Central memory CD8-positive, alpha-beta T cell (primary cell): ENCODE data around the gene SPACA9.

Source experiments
- ATAC-seq: fragments of 150-1000 bp; cut with Tn5 transposase; replicated peaks from 2 replicates; pipeline ENCODE4 v1.10.0; 2022; ENCODE audit warnings: mild to moderate bottlenecking, moderate FRiP score, moderate number of reproducible peaks; ENCODE audit not compliant: poor library complexity, severe bottlenecking; ENCODE audit errors: extremely low read depth
- DNase-seq, 2 donors: peaks; one replicate each; pipeline ENCODE4 v3.0.0; 2021; ENCODE audit warnings: low spot score in 2 of 2
- H3K27ac Mint-ChIP-seq: one replicate; pipeline ENCODE4 v1.8.0; 2022; ENCODE audit warnings: low read depth, mild to moderate bottlenecking, moderate library complexity, mixed read lengths
- H3K27me3 Mint-ChIP-seq: one replicate; pipeline ENCODE4 v1.8.0; 2022; ENCODE audit warnings: mixed read lengths
- H3K36me3 Mint-ChIP-seq: one replicate; pipeline ENCODE4 v1.8.0; 2022; ENCODE audit warnings: mild to moderate bottlenecking, moderate library complexity, mixed read lengths; ENCODE audit not compliant: insufficient read depth
- H3K4me1 Mint-ChIP-seq: one replicate; pipeline ENCODE4 v1.8.0; 2022; ENCODE audit warnings: mixed read lengths
- H3K4me3 Mint-ChIP-seq: one replicate; pipeline ENCODE4 v1.8.0; 2022; ENCODE audit warnings: mild to moderate bottlenecking, moderate library complexity, mixed read lengths
- H3K9me3 Mint-ChIP-seq: one replicate; pipeline ENCODE4 v1.8.0; 2022; ENCODE audit warnings: mixed read lengths

SPACA9 gene

DNA sequence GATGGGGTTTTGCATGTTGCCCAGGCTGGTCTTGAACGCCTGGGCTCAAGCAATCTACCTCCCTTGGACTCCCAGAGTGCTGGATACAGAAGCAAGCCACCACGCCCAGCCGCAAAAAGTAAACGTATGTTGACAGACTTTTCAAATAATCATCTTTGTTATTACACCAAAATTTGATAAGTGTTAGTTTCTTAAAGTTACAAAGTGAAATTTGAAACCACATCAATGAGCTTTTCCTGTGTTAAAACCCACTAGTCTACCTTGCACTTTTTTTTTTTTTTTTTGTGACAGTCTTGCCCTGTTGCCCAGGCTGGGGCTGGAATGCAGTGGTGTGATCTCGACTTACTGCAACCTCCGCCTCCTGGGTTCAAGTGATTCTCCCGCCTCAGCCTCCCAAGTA, 29.9 kb downstream of the SPACA9 start:
- ATAC-seq: peak; percentile 92
- Mint-ChIP-seq H3K4me3 (peak overlapping the region; percentile 66), H3K27me3 (no peaks in the 10 kb centered on the region)

DNA sequence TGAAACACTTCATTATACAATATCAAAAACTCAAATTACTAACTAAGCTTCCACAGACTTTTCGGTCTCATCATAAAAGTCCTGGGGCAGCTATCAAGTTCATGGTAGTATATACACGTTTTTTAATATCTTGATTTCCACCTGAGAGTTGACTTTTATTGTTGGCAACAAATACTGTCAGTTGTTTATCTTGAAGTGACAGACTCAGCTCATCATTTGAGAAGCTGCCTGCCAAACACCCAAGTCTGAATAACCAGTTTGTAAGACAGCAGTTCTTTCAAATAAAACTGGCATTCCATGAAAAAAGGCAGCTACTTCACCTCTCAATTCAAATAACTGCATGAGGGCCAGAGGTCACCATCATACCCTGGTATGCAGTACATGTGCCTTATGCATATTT, 30.6 kb downstream of the SPACA9 start:
- Mint-ChIP-seq H3K9me3 (no peaks in the 10 kb centered on the region), H3K4me3 (no peak overlapping the region)

More for the DNA sequence above, 29.9 kb downstream of the SPACA9 start:
- DNase-seq: peak; percentile 25 to 52
- Mint-ChIP-seq H3K4me1 (peaks cover 9% of the 10 kb centered on the region), H3K36me3 (peaks cover 41% of the 10 kb centered on the region), H3K27ac (peak overlapping the region; percentile 83), H3K9me3 (no peaks in the 10 kb centered on the region)

DNA sequence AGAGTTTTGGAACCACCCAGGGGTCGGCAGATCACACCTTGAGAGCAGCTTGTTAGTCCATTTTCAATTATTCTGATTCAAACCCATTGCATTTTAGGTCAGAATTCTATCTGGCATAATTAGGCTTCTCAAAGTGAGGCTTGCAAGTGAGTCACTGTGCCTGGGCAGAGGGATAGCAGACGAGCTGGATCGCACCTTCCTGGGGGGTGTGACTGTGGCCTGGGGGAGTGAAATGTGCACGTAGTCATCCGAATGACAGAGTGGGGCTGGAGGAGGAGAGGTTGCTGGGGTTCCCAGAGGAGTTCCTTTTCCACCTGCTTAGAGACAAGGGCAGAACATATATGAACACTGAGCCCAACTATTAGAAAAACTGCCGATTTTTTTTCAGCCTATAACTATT, 31.7 kb downstream of the SPACA9 start:
- DNase-seq: no peak
- Mint-ChIP-seq H3K4me1 (peaks cover 9% of the 10 kb centered on the region), H3K27me3 (no peaks in the 10 kb centered on the region), H3K4me3 (no peak overlapping the region), H3K36me3 (peaks cover 42% of the 10 kb centered on the region), H3K9me3 (no peaks in the 10 kb centered on the region), H3K27ac (no peak overlapping the region)
- ATAC-seq: no peak

More for the DNA sequence above, 30.6 kb downstream of the SPACA9 start:
- H3K36me3 Mint-ChIP-seq: peaks cover 41% of the 10 kb centered on the region
- H3K27me3 Mint-ChIP-seq: no peaks in the 10 kb centered on the region
- H3K4me1 Mint-ChIP-seq: peaks cover 9% of the 10 kb centered on the region
- DNase-seq: no peak
- H3K27ac Mint-ChIP-seq: peak overlapping the region; percentile 83
- ATAC-seq: no peak

DNA sequence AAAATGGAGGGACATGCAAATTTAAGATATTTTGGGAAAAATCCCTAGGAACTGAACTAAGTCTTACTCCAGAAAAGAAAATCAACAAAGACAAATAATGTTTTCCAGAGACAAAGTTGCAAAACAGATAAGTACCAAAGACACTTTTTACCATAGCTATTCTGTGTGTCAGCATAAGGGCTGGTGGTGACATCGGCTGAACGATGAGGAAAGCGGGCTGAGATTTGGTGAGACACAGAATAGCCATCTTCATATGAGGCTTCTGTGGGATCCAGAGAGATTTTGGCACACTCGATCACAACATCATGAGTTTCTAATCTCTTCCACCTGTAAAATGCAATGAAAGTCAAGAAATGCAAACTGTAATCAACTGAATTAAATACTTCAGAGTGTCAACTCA, 33.4 kb downstream of the SPACA9 start:
- H3K36me3 Mint-ChIP-seq: peaks cover 49% of the 10 kb centered on the region
- DNase-seq: no peak
- no peaks in the 10 kb centered on the region for H3K27me3 Mint-ChIP-seq
- no peak for ATAC-seq
- no peak overlapping the region for H3K27ac Mint-ChIP-seq
- no peaks in the 10 kb centered on the region for H3K9me3 Mint-ChIP-seq
- H3K4me1 Mint-ChIP-seq: peaks cover 9% of the 10 kb centered on the region
- H3K4me3 Mint-ChIP-seq: no peak overlapping the region

DNA sequence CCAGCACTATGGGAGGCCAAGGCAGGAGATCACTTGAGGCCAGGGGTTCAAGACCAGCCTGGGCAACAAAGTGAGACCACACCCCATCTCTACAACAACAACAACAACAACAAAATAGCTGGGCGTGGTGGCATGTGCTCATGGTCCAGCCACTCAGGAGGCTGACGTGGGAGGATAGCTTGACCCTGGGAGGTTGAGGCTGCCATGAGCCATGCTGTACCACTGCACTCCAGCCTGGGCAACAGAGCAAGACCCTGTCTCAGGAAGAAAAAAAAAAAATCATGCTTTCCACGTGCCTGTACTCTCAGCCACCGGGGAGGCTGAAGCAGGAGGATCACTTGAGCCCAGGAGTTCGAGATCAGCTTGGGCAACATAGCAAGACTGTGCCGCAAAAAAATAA, 36.2 kb downstream of the SPACA9 start:
- Mint-ChIP-seq H3K4me3 (no peak overlapping the region), H3K36me3 (peaks cover 52% of the 10 kb centered on the region), H3K27me3 (no peaks in the 10 kb centered on the region)

DNA sequence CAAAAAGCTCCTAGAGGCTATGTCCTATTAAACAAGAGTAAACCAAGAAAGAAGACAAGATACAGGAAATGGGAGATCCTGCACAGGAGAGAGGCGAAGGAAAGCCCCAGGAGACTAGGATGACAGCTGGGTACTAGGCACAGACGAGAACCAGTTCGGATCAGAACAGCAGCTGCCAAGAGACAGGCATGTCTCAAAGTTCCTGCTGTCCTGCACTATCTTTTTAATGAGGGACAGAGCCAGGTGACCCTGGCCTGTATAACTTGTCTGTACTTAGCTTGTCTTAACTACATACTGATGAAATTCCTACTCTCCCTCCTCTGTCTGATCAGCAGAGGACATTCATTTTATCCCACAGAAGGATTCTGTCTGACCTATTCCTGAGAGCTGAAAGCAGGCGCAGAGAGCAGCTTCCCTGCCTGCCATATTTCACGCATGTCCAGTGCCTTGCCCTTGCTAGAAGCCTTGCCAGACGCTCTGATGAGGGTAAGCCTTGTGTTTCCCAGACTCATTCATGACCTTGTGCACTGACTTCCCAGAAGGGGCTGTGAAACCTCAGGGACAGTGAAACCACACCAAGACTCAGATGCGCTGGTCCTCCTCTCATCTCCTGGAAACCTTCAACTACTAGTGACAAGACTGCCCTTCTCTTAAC, 41.0 kb downstream of the SPACA9 start:
- Mint-ChIP-seq H3K9me3 (no peaks in the 10 kb centered on the region), H3K27ac (no peak overlapping the region), H3K4me3 (no peak overlapping the region), H3K27me3 (no peaks in the 10 kb centered on the region), H3K4me1 (no peaks in the 10 kb centered on the region), H3K36me3 (peaks cover 45% of the 10 kb centered on the region)
- no peak for DNase-seq
- no peak for ATAC-seq

More for the DNA sequence above, 36.2 kb downstream of the SPACA9 start:
- Mint-ChIP-seq H3K27ac (no peak overlapping the region), H3K9me3 (no peaks in the 10 kb centered on the region), H3K4me1 (no peaks in the 10 kb centered on the region)
- no peak for ATAC-seq
- no peak for DNase-seq

DNA sequence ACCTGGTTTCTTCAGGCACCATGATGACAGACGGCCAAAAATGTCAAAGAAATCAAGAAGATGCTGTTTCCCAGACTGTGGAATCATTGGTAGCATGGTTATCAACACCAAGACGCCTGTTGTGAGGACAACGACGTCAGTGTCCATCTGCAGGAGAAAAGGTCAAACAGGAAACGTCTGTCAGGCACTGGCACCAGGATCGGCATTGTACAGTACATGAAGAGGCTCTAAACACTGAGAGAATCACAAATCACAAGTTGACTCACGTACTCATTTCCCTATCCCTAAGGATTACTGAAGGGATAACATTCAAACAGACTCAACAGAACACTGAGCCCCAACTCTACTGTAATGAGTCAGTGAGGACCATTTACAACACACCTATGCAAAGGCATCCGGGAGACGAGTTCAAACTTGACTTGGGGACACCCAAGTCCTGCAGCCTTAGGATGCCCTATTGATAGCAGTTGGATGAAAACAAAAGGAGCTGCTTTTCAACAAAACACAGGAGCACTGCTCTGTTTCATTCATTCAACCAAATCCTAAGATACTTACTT, 44.7 kb downstream of the SPACA9 start:
- H3K27ac Mint-ChIP-seq: no peak overlapping the region
- DNase-seq: no peak
- no peak overlapping the region for H3K4me3 Mint-ChIP-seq
- no peaks in the 10 kb centered on the region for H3K4me1 Mint-ChIP-seq
- no peaks in the 10 kb centered on the region for H3K9me3 Mint-ChIP-seq
- H3K36me3 Mint-ChIP-seq: peaks cover 41% of the 10 kb centered on the region
- H3K27me3 Mint-ChIP-seq: no peaks in the 10 kb centered on the region
- no peak for ATAC-seq

DNA sequence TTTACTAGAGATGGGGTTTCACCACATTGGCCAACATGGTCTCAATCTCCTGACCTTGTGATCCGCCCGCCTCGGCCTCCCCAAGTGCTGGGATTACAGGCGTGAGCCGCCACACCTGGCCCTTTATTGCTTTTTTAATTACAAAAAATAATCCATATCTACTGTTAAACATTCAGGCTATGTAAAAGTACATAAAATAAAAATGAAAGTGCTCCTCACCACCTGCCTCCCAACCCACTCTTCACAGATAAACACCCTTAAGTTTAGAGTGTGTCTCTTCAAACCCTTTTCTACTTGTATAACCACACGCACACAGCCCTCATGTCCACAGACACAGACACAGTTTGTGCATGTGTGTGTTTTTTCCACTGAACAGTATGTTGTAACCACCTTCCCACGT, 49.0 kb downstream of the SPACA9 start:
- H3K36me3 Mint-ChIP-seq: peaks cover 26% of the 10 kb centered on the region
- H3K27me3 Mint-ChIP-seq: no peaks in the 10 kb centered on the region
- peaks cover 8% of the 10 kb centered on the region for H3K4me1 Mint-ChIP-seq
- no peak overlapping the region for H3K4me3 Mint-ChIP-seq
- H3K27ac Mint-ChIP-seq: no peak overlapping the region
- no peak for DNase-seq
- H3K9me3 Mint-ChIP-seq: no peaks in the 10 kb centered on the region
- no peak for ATAC-seq

DNA sequence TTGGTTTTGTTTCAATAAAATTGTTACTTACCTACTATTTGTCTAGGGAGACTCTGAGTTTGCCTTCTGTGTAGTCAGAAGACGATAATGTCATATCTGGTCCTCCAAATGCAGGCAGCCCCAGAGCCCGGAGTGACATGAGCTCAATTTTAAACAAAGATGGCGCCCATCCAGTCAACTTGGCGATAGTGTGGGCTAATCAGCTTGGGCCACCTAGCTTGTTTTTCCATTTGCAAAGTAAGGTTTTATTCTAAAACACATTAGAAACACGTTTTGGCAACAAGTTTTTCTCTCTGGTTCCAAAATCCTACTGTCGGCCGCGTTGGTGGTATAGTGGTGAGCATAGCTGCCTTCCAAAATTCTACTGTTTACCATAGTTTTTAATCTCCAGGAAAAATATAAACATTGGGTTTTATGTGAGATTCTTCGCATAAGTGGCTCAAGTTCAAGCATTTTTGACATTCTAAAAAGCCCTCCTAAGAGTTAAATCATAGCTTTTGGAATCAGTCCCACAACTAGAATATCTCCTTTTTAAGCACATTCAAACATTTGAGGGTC, 52.6 kb downstream of the SPACA9 start:
- no peak overlapping the region for H3K27ac Mint-ChIP-seq
- H3K27me3 Mint-ChIP-seq: no peaks in the 10 kb centered on the region
- no peaks in the 10 kb centered on the region for H3K9me3 Mint-ChIP-seq
- DNase-seq (no peak), ATAC-seq (no peak)
- no peak overlapping the region for H3K4me3 Mint-ChIP-seq
- peaks cover 30% of the 10 kb centered on the region for H3K36me3 Mint-ChIP-seq
- peaks cover 25% of the 10 kb centered on the region for H3K4me1 Mint-ChIP-seq

DNA sequence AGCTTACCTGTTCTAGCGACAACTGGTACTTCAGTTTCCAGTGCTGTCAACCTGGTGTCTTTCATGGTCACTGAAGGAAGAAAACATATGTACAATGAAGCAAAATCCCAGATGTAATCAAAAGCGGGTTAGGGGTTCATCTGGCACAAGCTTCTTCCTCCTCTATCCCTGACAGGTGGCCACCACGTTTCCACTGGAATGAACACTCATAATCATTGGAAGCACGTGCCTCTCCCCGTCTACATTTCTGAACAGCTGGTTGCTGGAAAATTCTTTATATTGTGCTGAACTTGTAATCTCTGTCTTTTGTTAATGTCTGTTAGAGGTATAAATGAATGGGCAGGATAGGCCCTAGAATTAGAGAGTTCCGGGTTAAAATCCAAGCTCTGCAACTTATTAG, 56.3 kb downstream of the SPACA9 start:
- DNase-seq (no peak), ATAC-seq (no peak)
- Mint-ChIP-seq H3K36me3 (peaks cover 13% of the 10 kb centered on the region), H3K4me1 (peaks cover 25% of the 10 kb centered on the region), H3K27me3 (no peaks in the 10 kb centered on the region), H3K9me3 (no peaks in the 10 kb centered on the region), H3K4me3 (no peak overlapping the region), H3K27ac (no peak overlapping the region)

DNA sequence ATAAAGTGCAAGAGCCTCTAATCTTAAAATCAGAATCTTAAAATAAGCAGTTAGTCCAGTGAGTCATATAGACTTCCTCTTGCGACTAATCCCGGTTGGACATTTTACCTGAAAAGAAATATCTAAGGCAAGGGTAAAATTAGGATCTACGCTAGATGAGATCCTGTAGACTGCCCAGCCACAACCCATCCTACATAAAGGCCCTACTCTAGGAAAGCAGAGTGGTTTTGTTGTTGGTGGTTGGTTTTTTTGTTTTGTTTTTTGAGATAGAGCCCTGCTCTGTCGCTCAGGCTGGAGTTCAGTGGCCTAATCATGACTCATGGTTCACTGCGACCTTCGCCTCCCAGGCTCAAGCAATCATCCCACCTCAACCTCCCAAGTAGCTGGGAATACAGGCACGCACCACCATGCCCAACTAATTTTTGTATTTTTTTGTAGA, 58.8 kb downstream of the SPACA9 start:
- H3K9me3 Mint-ChIP-seq: no peaks in the 10 kb centered on the region
- no peaks in the 10 kb centered on the region for H3K27me3 Mint-ChIP-seq
- peaks cover 19% of the 10 kb centered on the region for H3K4me1 Mint-ChIP-seq
- H3K27ac Mint-ChIP-seq: no peak overlapping the region
- H3K4me3 Mint-ChIP-seq: no peak overlapping the region
- ATAC-seq (no peak), DNase-seq (no peak)
- peaks cover 11% of the 10 kb centered on the region for H3K36me3 Mint-ChIP-seq

DNA sequence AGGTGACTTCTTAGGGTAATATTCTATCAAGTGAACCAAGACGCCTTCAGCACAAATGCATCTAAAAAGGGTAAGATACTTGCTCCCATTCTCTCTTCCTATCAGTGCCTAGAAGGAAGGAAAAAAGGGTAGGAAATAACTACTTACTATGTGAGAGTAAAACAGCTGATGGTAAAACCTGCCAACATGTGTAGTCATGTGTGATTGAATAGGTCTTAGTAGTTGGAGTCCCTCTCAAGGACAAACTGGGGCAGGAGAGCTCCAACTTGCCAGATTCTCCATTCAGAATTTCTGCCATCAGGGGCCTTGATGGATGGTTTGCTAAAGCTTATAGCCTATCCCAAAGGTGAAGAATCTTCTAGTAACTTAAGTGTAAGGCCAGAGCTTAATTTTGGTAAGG, 60.5 kb downstream of the SPACA9 start:
- Mint-ChIP-seq H3K4me1 (peaks cover 25% of the 10 kb centered on the region), H3K4me3 (no peak overlapping the region), H3K9me3 (no peaks in the 10 kb centered on the region), H3K27ac (no peak overlapping the region), H3K27me3 (no peaks in the 10 kb centered on the region), H3K36me3 (peaks cover 8% of the 10 kb centered on the region)
- no peak for ATAC-seq
- DNase-seq: no peak
